IMR-90 (cell line): ENCODE measurements around the gene PXDC1. TPM values are rescaled to one million over a fixed set of nuclear protein-coding genes. Genes with fewer than 3 reads are reported as not detected.

Experiments used
- ATAC-seq: fragments of 200-7000 bp; cut with Tn5 transposase; 2 replicates; pipeline ENCODE4 v1.9.1; 2020; ENCODE audit warnings: low read depth, mild to moderate bottlenecking, moderate library complexity
- BruUV-seq: library from RNA; stranded (reverse); fragments of 400-500 nt; replicated peaks from 2 replicates; lab custom pipeline; 2021; lab: Mats Ljungman, UMichigan
- CTCF ChIA-PET: fragments of 300-600 bp; formaldehyde crosslinking; extraction: SDS; loops from one replicate; lab custom pipeline; 2021; ENCODE audit warnings: antibody characterized with exemption; lab: Yijun Ruan, JAX
- POLR2A ChIA-PET: fragments of 300-600 bp; sonication (Branson Sonifier 250); formaldehyde crosslinking; loops from one replicate; lab custom pipeline; 2022; ENCODE audit warnings: antibody characterized with exemption; ENCODE audit not compliant: unreplicated experiment; lab: Charles Lee
- DNase-seq: peaks from one replicate; pipeline ENCODE4 v3.0.0; 2013
- H2AFZ ChIP-seq: replicated peaks from 2 replicates; pipeline ENCODE3; 2013; ENCODE audit warnings: low read length, mild to moderate bottlenecking; ENCODE audit not compliant: poor library complexity
- H2AK5ac ChIP-seq: 2 replicates; pipeline ENCODE4 v1.6.1; 2013; ENCODE audit warnings: low read depth, low read length, inconsistent platforms
- H2AK9ac ChIP-seq: replicated peaks from 2 replicates; pipeline ENCODE3; 2013; ENCODE audit warnings: mild to moderate bottlenecking, low read depth, low read length, moderate library complexity; ENCODE audit not compliant: poor library complexity
- H2BK120ac ChIP-seq: 2 replicates; pipeline ENCODE4 v1.6.1; 2013; ENCODE audit warnings: low read depth, low read length, inconsistent platforms
- H2BK15ac ChIP-seq: 3 replicates; pipeline ENCODE4 v1.6.1; 2013; ENCODE audit warnings: low read depth, low read length, inconsistent platforms
- H2BK20ac ChIP-seq: 2 replicates; pipeline ENCODE4 v1.6.1; 2013; ENCODE audit warnings: low read depth, mild to moderate bottlenecking, inconsistent platforms, low read length, moderate library complexity
- H2BK5ac ChIP-seq: 2 replicates; pipeline ENCODE4 v1.6.1; 2013; ENCODE audit warnings: mild to moderate bottlenecking, low read depth, low read length, inconsistent platforms; ENCODE audit not compliant: poor library complexity, severe bottlenecking
- H3K14ac ChIP-seq: replicated peaks from 2 replicates; pipeline ENCODE4 v1.6.1; 2013; ENCODE audit warnings: low read depth, low read length, inconsistent platforms
- H3K18ac ChIP-seq: 2 replicates; pipeline ENCODE4 v1.6.1; 2013; ENCODE audit warnings: low read depth, low read length, control low read depth
- H3K23ac ChIP-seq: 2 replicates; pipeline ENCODE4 v1.6.1; 2013; ENCODE audit warnings: low read depth, low read length, inconsistent platforms
- H3K27ac ChIP-seq: 2 replicates; pipeline ENCODE4 v1.5.1; 2013; ENCODE audit warnings: mild to moderate bottlenecking, control low read depth, low read length; ENCODE audit not compliant: insufficient read depth
- H3K27me3 ChIP-seq: 2 replicates; pipeline ENCODE4 v1.6.1; 2013; ENCODE audit warnings: low read length; ENCODE audit not compliant: control insufficient read depth, insufficient read depth
- H3K36me3 ChIP-seq: 2 replicates; pipeline ENCODE4 v1.6.1; 2013; ENCODE audit warnings: low read length, mixed read lengths; ENCODE audit not compliant: control insufficient read depth, insufficient read depth
- H3K4ac ChIP-seq: 2 replicates; pipeline ENCODE4 v1.6.1; 2013; ENCODE audit warnings: low read depth, low read length, inconsistent platforms
- H3K4me1 ChIP-seq: 2 replicates; pipeline ENCODE4 v1.6.1; 2013; ENCODE audit warnings: low read length, mixed read lengths; ENCODE audit not compliant: control insufficient read depth, insufficient read depth
- H3K4me2 ChIP-seq: 2 replicates; pipeline ENCODE4 v1.6.1; 2013; ENCODE audit warnings: low read depth, mild to moderate bottlenecking, control low read depth, low read length, moderate library complexity
- H3K4me3 ChIP-seq: 2 replicates; pipeline ENCODE4 v1.5.1; 2013; ENCODE audit warnings: low read depth, mild to moderate bottlenecking, control low read depth, low read length, moderate library complexity; ENCODE audit not compliant: insufficient read depth
- H3K56ac ChIP-seq: 2 replicates; pipeline ENCODE4 v1.6.1; 2013; ENCODE audit warnings: low read length, inconsistent platforms; ENCODE audit not compliant: insufficient read depth; ENCODE audit errors: extremely low read depth
- H3K79me1 ChIP-seq, 2 experiments: 2 replicates each; pipeline ENCODE4 v1.6.1; 2013; ENCODE audit warnings: low read length in 2 of 2, inconsistent platforms in 1 of 2, low read depth in 1 of 2
- H3K9ac ChIP-seq: 2 replicates; pipeline ENCODE4 v1.6.1; 2013; ENCODE audit warnings: low read depth, low read length, control low read depth
- H3K9me1 ChIP-seq: 2 replicates; pipeline ENCODE4 v1.6.1; 2013; ENCODE audit warnings: low read length, inconsistent platforms; ENCODE audit not compliant: insufficient read depth
- H3K9me3 ChIP-seq: 2 replicates; pipeline ENCODE4 v1.6.1; 2013; ENCODE audit warnings: low read length; ENCODE audit not compliant: control insufficient read depth, insufficient read depth
- H4K20me1 ChIP-seq: 2 replicates; pipeline ENCODE4 v1.6.1; 2013; ENCODE audit warnings: low read length, inconsistent platforms; ENCODE audit not compliant: insufficient read depth
- H4K5ac ChIP-seq: 2 replicates; pipeline ENCODE4 v1.6.1; 2013; ENCODE audit warnings: mild to moderate bottlenecking, low read depth, low read length, control low read depth
- H4K8ac ChIP-seq, 2 experiments: 2 replicates each; pipeline ENCODE4 v1.6.1; 2013; ENCODE audit warnings: low read depth in 2 of 2, low read length in 2 of 2, control low read depth in 1 of 2, inconsistent platforms in 1 of 2
- H4K91ac ChIP-seq: 2 replicates; pipeline ENCODE4 v1.6.1; 2013; ENCODE audit warnings: low read depth, low read length, inconsistent platforms; ENCODE audit not compliant: insufficient read depth
- BHLHE40 ChIP-seq: fragments of 150-350 bp; IDR thresholded peaks from 2 replicates; pipeline ENCODE4 v1.6.1; 2016; ENCODE audit warnings: mild to moderate bottlenecking, low read depth, low read length
- CEBPB ChIP-seq: IDR thresholded peaks from 2 replicates; pipeline ENCODE4 v1.6.1; 2012; ENCODE audit warnings: low read depth, low read length, improper control_type of control experiment
- CHD1 ChIP-seq: IDR thresholded peaks from 2 replicates; pipeline ENCODE4 v1.6.1; 2012; ENCODE audit warnings: low read depth, low read length, improper control_type of control experiment
- CTCF ChIP-seq: conservative IDR thresholded peaks from 2 replicates; pipeline ENCODE4 v1.5.1; 2012; ENCODE audit warnings: mild to moderate bottlenecking, low read depth, low read length, improper control_type of control experiment
- ELK1 ChIP-seq: fragments of 150-350 bp; IDR thresholded peaks from 2 replicates; pipeline ENCODE4 v1.6.1; 2016; ENCODE audit warnings: low read depth, mild to moderate bottlenecking, low read length, moderate library complexity, borderline replicate concordance
- FOS ChIP-seq: fragments of 150-350 bp; IDR thresholded peaks from 2 replicates; pipeline ENCODE4 v1.6.1; 2016; ENCODE audit warnings: low read depth, low read length
- MAFK ChIP-seq: IDR thresholded peaks from 2 replicates; pipeline ENCODE4 v1.6.1; 2012; ENCODE audit warnings: low read depth, low read length, improper control_type of control experiment
- MAZ ChIP-seq: IDR thresholded peaks from 2 replicates; pipeline ENCODE4 v1.6.1; 2012; ENCODE audit warnings: low read depth, mild to moderate bottlenecking, low read length, improper control_type of control experiment, moderate library complexity, borderline replicate concordance
- MXI1 ChIP-seq: IDR thresholded peaks from 2 replicates; pipeline ENCODE4 v1.6.1; 2012; ENCODE audit warnings: low read depth, mild to moderate bottlenecking, low read length, moderate library complexity, borderline replicate concordance
- NFE2L2 ChIP-seq: fragments of 150-350 bp; IDR thresholded peaks from 2 replicates; pipeline ENCODE4 v1.6.1; 2016; ENCODE audit warnings: low read depth, mild to moderate bottlenecking, low read length
- POLR2A ChIP-seq: IDR thresholded peaks from 2 replicates; pipeline ENCODE4 v1.6.1; 2012; ENCODE audit warnings: mild to moderate bottlenecking, low read depth, low read length
- RAD21 ChIP-seq: IDR thresholded peaks from 2 replicates; pipeline ENCODE4 v1.6.1; 2012; ENCODE audit warnings: low read length, improper control_type of control experiment
- RCOR1 ChIP-seq: IDR thresholded peaks from 2 replicates; pipeline ENCODE4 v1.6.1; 2012; ENCODE audit warnings: mild to moderate bottlenecking, low read length, improper control_type of control experiment; ENCODE audit not compliant: insufficient replicate concordance
- RFX5 ChIP-seq: IDR thresholded peaks from 2 replicates; pipeline ENCODE4 v1.8.0; 2012; ENCODE audit warnings: low read depth, mild to moderate bottlenecking, low read length, moderate library complexity
- SMC3 ChIP-seq: fragments of 150-350 bp; IDR thresholded peaks from 2 replicates; pipeline ENCODE4 v1.6.1; 2016; ENCODE audit warnings: low read depth, mild to moderate bottlenecking, antibody characterized with exemption, low read length, moderate library complexity
- USF2 ChIP-seq: fragments of 150-350 bp; IDR thresholded peaks from 2 replicates; pipeline ENCODE4 v1.6.1; 2017; ENCODE audit warnings: mild to moderate bottlenecking, antibody characterized with exemption, low read length, low read depth
- WGBS, 2 experiments: methylation state at CpG; one replicate each; pipeline versions ENCODE4 v1.1.5 to v1.1.7; 2013; ENCODE audit warnings: missing lambda C conversion rate in 2 of 2; ENCODE audit not compliant: insufficient read length in 1 of 2; ENCODE audit errors: extremely low coverage in 2 of 2; 5-methylcytosine and 5-hydroxymethylcytosine counted together
- dilution Hi-C: fragments of 300-500 bp; cut with HindIII; formaldehyde crosslinking; loops from one replicate; pipeline ENCODE4 v1.14.3; 2018; ENCODE audit warnings: low sequenced_read_pairs; ENCODE audit not compliant: unreplicated experiment
- in situ Hi-C: fragments of 300-500 bp; cut with MboI; formaldehyde crosslinking; loops from 3 replicates; pipeline ENCODE4 v1.14.3; 2019; ENCODE audit warnings: low sequenced_read_pairs, inconsistent platforms, mixed read lengths
- intact Hi-C: fragments of 100-400 bp; cut with micrococcal nuclease; formaldehyde crosslinking; loops from 2 replicates; pipeline ENCODE4 v1.10.0; 2022
- polyA plus RNA-seq, 3 experiments: library from polyadenylated mRNA; depleted of rRNA; stranded (reverse); fragments of >200 nt; gene quantifications; 2 replicates each; pipeline ENCODE4 v1.2.3, GENCODE V29; 2012; ENCODE audit warnings: low replicate concordance in 1 of 3
- total RNA-seq: library from RNA; depleted of rRNA; stranded (reverse); fragments of >200 nt; gene quantifications from 2 replicates; pipeline ENCODE4 v1.2.3, GENCODE V29; 2012

PXDC1 gene
- total and polyA plus RNA-seq, 2 of the 4 experiments (the other 2 are of a cell fraction), result 63.3 to 72.2 TPM

- no TSS peak for BruUV-seq
- intact Hi-C loops, result no loop called here
- Histone ChIP-seq H3K18ac (no peak overlapping the region), H4K5ac (no peak overlapping the region), H2AK5ac (no peak overlapping the region), H2AFZ (no peak overlapping the region), H3K23ac (no peak overlapping the region), H4K8ac (no peak overlapping the region), H2BK5ac (no peak overlapping the region), H3K4me2 (no peak overlapping the region), H3K4ac (no peak overlapping the region), H3K56ac (no peak overlapping the region), H3K27me3 (no peaks in the 10 kb centered on the region), H3K27ac (no peak overlapping the region), H2AK9ac (no peak overlapping the region), H3K36me3 (no peaks in the 10 kb centered on the region), H3K14ac (no peak overlapping the region; the same call in 1 of the 2 replicates), H4K20me1 (no peaks in the 10 kb centered on the region), H3K9me1 (peaks cover 3% of the 10 kb centered on the region), H3K79me1 (no peaks in the 10 kb centered on the region), H2BK20ac (no peak overlapping the region), H3K9me3 (no peaks in the 10 kb centered on the region), H3K4me1 (peaks cover 8% of the 10 kb centered on the region), H2BK120ac (no peak overlapping the region), H4K91ac (no peak overlapping the region), H2BK15ac (no peak overlapping the region), H3K4me3 (no peak overlapping the region), H3K9ac (no peak overlapping the region)
- in situ Hi-C loops, result no loop called here
- TF ChIP-seq CHD1 (no peak), SMC3 (no peak), CEBPB (no peak), MXI1 (no peak), RAD21 (no peak), RFX5 (no peak), BHLHE40 (no peak), MAZ (no peak), RCOR1 (no peak), MAFK (no peak), CTCF (no peak), POLR2A (no peak), NFE2L2 (no peak), USF2 (no peak), FOS (no peak), ELK1 (no peak)
- ATAC-seq (no peak), DNase-seq (no peak)
- ChIA-PET CTCF (no interaction called here), POLR2A (no interaction called here)
- no CpG with 5 or more reads among the region's 6 CpGs for WGBS, 2 experiments
- dilution Hi-C loops, result no loop called here
These were observed 13.9 kb upstream of the PXDC1 start for GRCh38 chr6:3765415-3765814.
